NCI-H1436 treated with DMSO at 0.1 percent for 48 hours (cell line): ENCODE results near the gene CLDN25.
"Not testable (repeated sequence)": the region's sequence is repeated elsewhere in the genome, so short reads cannot be mapped to it uniquely, and the experiment has no call there.

Experiments used
- DNase-seq: peaks from one replicate; lab custom pipeline; 2025; lab: John Stamatoyannopoulos, UW

CLDN25 gene

DNA sequence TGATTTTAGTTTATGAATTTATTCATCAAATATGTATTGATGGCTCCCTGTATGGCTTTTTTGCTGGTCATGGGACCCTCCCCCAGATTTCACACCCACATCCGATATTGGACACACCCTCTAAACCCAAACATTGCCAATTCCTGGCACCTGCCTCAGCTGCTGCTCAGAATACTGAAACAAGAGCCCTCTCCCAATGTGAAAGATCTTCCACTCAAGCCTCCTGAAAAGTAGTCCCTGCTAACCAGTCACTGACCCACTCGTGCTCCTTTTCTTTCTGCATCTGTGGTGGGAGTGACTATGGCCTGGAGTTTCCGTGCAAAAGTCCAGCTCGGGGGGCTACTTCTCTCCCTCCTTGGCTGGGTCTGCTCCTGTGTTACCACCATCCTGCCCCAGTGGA lies at the start of gene CLDN25:
Gene CLDN25 (plus strand): TSS at position 301 of the 400 bp plus-strand sequence. CDS start 0 bp downstream, at position 301.
- DNase-seq = no peak

DNA sequence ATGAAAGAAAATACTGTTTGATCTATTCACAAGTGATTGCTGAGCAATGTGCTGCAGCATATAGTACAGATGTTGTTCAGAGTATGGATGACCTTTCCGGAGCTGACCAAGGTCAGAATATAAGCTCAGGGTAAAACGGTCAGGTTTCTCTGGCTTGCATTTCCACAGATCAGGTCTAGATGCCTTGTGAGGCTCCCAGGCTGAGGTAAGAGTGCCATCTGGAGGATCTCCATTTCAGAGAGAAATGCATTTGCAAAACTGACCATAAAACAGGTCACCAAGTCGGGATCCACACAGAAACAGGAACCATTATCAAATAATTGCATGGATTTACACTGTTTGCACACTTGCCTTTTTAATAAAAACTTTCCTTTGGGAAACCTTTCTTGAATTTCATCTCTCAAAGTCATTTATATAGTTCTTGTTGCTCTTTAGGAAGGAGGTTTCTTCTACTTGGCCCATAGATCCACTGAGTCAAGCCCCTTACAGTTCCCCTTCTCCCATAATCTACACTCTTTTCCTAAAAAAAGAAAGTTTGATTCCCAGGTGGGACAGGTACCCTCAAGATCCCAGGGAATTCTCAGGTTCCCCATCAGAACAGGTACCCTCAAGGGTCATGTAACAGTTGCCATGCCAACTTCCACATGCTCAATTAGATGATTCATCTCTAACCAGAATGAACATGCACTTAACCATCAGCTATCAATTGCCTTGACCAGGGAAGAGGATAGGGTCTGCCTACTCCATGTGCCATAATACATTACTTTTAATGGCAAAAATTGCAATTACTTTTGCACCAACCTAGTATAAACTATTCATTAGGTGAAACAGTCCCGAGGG lies 48.5 kb upstream of the CLDN25 start:
- DNase-seq = no peak

DNA sequence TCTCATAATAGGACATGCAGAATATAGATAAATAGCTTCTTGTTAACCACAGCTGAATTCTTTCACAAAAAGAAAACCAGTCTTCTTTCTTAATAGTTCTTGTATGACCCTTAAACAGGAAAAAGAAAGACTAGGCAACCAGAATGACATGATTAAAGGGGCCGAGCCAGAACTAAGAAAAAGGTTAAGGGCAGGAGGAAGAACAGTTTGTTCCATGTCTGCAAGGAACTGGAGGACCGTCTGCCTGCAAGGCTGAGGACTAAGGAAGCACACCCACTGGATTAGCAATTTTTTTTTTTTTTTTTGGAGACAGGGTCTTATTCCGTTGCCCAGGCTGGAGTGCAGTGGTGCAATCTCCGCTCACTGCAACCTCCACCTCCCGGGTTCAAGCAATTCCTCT lies 47.5 kb upstream of the CLDN25 start:
- no peak for DNase-seq

DNA sequence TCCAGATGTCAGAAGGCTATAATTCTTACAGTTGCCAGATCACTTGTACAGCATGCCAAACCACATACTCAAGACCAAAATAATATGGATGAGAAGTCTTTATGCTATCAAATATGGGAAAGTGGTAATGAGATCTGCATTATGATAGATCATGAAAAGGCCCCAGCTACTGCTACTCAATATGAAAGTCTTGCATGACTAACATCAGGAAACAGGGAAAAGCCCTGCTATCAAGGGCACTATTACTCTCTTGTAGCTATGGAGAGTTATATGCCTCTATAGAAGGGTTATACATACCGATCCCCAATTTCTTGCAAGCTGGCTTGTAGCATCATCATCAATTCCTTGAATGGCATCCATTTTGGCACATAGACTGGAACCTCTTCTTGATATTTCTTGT lies 43.3 kb upstream of the CLDN25 start:
- no peak for DNase-seq

DNA sequence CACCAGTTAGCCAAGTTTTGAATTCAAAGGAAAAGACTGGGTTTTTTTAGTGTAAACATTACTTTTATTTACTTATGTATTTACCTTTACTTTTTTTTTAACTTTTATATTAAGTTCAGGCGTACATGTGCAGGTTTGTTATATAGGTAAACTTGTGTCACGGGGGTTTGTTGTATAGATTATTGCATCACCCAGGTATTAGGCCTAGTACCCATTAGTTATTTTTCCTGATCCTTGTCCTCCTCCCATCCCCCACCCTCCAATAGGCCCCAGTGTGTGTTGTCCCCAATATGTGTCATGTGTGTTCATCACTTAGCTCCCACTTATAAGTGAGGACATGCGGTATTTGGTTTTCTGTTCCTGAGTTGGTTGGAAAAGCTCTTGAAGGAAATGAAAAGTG lies 26.7 kb upstream of the CLDN25 start:
- DNase-seq = no peak

DNA sequence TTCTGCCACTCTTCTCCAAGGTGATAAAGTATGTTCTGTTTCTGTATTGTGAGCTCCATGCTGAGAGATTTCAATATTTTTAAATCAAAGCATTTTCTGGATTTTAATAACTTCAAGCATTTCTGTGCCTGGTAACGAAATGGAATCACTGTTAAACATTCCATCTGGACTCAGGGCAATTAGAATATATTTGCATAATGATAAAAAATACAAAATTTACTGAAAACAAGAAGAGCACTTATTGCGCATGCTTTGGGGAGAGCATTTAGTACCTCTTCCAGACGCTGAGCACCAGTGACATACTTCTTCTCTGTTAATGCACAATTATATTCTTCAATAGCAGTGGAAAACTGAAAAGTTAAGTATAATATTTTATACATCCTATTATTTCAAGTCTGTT lies 19.4 kb upstream of the CLDN25 start:
- no peak for DNase-seq

DNA sequence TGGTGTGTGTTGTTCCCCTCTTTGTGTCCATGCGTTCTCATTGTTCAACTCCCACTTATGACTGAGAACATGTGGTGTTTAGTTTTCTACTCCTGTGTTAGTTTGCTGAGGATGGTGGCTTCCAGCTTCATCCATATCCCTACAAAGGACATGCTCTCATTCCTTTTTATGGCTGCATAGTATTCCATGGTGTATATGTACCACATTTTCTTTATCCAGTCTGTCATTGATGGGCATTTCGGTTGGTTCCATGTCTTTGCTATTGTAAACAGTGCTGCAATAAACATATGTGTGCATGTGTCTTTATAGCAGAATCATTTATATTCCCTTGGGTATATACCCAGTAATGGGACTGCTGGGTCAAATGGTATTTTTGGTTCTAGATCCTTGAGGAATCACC lies 16.6 kb upstream of the CLDN25 start:
- DNase-seq = not testable (repeated sequence)

DNA sequence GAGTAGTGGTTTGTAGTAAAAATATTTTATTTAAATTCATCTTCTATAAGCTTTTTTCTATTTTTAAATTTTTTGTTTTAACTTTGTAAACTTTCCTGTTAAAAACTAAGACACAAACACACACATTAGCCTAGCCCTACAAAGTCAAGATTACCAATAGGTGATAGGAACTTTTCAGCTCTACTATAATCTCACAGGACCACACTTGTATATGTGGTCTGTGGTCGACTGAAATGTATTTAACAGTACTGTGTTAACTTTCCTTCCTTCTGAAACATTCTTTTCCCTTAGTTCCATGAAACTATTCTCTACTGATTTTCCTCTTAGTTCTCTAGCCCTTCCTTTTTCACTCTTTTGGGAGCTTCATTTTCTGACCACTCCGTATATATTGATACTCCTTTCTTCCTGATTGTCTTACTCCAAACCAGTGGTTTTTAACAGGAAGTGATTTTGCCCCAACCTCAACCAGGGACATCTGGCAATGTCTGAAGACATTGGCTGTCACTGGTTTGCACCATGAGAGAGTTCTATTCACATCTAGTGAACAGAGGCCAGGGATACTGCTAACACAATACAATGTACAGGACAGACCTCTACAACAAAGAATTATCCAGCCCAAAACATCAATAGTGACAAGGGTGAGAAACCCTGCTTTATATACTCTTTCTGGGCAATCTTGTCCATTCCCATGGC lies 14.9 kb upstream of the CLDN25 start:
- DNase-seq = no peak

DNA sequence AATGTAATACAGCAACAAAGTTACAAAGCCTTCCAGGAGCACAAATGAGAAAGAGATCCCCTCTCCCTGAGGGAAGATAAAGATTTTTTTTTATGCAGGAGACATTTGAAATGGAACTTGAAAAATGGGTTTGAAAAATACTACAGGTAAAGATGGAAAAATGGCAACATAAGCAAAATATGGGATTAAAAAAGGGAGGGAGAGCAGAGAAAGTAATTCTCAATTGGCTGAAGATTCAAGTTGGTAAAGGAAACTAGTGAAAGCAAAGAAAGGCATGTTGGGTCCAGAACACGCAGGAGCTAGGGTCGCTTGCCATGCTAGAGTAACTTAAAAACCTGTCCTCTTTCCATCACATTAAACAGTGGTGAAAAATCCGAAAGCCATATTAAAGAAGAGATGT lies 7.6 kb upstream of the CLDN25 start:
- no peak for DNase-seq

DNA sequence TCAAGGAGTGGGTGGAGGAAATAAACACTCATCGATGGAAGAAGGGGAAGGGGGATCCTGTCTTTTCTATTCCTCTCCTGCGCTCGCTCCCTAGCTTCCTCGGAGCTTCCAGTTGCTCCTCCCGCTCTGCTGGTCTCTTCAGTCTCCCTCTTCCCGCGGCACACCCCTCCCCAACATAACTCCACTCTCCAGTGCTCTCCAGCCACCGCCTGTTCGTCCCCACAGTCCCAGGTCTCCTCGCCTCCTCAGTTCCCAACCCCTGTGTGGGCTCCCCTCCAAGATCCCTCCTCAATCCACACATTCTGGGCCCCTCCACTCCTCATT lies 6.5 kb upstream of the CLDN25 start:
- DNase-seq = no peak

DNA sequence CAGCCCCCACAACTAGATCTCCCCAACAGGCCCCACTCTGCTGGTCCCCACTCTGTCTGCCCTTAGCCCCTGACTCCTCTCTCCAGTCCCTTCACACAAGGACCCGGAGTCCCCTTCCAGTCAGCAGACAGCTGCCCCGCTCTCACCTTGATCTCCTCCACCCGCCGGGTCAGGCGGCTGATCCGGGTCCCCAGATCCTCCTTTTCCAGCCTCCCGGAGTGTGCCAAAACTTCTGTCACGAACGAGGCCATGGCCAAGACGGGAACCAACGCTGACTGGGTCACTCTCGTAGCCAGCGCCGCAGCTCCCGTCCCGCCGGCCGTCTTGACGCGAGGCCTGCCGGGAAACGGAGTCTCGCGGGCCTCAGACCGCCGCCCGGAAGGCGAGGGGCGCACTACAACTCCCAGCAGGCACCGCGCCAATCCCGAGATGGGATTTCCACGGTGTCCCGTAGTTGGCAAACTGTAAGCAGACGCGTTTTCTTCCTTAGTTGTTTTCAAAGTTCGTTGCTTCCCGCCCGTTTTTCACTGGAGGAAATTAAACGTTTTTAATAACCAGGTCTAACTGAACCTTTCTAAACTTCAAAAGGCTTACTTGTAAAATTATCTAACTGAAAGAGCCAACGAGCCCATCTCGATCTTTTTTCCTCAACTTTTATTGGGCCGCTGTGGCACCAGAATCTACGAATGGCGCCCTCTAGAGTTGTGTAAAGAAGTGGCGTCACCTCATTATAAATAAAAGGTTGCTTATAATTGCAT lies 6.0 kb upstream of the CLDN25 start, which contains the start of gene ZW10:
Gene ZW10 (minus strand): TSS at position 277 of the 758 bp plus-strand sequence. CDS start 26 bp downstream, at position 251.
- peak; percentile 72 for DNase-seq

DNA sequence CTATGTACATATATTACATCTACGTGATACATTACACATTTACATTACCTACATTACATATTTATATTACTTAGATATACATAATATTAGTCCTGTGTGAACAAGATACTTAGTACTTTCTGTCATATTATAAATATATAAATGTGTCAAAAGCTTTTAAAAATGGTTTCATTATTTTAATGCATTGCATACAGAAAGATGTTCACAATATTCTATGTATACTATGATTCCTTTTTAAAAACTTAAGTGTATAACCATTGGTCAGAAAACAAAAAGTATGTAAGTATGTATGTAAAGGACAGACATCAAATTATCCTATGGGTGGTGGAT lies 5.5 kb upstream of the CLDN25 start:
- DNase-seq = no peak

DNA sequence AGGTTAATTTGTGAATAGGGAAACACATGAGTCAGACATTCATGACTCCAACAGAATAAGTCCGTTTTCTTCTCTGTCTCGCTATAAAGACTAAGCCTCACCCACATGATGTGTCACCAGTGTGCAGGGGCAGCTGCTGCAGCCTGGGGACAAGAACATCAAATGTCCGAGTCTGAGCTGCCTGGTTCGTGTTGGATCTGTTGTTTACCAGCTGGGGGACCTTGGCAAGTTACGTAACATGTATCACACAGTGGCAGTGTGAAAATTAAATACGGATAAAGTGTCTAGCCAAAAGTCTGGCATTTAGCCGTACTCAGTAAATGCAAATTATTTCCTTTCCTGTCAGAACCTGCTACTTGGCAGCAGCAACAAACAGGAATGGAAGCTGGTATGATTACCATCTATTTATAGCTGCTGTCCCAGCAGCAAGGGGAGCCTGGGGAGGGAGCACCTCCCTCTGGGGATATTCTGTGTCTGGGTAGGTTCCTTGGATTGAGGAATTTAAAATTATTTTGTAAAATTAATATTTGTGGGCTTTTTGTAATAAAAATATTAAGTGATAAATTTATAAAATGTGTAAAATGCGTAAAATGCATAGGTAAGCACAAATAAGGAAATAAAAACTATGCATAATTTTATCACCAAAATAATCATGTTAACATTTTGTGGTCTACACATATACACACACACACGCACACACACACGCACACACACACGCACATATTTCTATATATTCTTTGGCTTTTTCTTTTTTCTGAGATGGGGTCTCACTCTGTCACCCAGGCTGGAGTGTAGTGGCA lies 1.3 kb upstream of the CLDN25 start:
- DNase-seq = no peak

DNA sequence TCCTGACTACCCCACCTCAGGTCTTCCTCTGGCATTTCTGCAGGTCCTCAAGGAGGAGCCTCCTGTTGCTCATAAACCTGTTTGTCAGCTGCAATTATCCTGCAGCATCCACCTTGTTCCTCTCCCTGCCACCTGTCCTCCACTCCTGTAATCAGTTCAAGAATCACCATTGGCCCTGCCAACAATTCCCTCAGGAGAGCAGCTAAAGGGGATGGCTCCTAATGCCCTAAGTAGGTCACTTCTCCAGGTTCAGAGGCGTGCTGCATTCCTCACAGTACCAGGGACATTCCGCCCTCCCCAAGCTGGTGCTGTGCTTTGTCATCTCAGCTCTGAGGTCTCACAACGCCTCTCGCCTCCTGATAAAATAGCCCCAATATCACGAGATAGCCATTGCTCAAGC lies 2.1 kb downstream of the CLDN25 start:
- no peak for DNase-seq

DNA sequence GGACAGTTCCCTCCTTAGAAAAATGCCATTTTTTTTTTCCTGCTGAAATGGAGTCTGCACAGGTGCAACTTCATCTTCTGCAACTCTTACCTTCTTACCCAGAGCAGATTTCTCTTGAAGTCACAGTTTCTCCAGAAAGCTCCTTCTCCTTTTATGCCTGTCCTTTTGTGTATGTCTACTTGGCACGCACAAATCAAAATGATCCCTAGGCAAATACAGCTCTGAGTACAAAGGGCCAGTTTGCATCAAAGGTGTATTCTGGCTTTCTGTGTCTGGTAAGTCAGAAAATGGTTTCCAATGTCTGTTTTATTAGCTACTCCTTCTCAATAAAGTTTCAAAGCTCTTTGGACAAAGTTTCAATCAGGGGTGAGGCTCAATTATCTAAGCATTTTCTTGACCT lies 2.5 kb downstream of the CLDN25 start:
- no peak for DNase-seq

DNA sequence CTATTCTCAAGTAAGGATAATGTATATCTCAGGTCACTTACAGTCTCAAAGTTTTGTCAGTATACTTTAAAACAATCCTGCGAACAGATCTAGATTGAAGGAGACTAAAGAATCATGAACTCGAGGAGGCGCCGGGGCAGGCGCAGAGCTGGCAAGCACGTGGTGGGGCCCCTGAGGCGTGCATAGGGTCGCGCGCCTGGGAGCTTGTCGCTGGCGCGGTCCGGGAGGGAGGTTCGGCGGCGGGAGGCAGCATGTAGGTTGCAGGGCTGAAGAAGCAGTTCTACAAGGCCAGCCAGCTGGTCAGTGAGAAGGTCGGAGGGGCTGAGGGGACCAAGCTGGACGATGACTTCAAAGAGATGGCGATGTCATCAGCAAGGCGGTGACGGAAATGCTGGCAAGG lies 9.4 kb downstream of the CLDN25 start:
- not testable (repeated sequence) for DNase-seq

DNA sequence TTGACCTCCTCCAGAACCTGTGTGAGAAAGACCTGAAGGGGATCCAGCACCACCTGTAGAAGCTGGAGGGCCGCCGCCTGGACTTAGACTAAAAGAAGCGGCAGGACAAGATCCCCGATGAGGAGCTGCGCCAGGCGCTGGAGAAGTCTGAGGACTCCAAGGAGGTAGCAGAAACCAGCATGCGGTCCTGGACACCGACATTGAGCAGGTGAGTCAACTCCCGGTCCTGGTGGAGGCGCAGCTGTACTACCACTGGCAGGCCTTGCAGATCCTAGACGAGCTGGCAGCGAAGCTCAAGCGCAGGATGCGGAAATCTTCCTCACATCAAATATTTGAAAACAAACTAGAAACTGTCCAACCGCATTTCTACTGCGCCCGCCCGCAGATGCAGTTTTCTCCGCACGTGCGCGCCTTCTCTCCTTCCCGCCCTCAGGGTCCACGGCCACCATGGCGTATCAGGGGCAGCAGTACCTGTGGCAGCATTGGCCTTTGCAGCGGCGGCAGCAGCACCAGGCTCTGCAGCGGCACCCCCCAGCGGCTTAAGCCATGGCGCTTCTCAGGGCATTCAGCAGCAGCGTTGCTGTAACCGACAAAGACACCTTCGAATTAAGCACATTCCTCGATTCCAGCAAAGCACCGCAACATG lies 10.2 kb downstream of the CLDN25 start:
- DNase-seq = no peak

DNA sequence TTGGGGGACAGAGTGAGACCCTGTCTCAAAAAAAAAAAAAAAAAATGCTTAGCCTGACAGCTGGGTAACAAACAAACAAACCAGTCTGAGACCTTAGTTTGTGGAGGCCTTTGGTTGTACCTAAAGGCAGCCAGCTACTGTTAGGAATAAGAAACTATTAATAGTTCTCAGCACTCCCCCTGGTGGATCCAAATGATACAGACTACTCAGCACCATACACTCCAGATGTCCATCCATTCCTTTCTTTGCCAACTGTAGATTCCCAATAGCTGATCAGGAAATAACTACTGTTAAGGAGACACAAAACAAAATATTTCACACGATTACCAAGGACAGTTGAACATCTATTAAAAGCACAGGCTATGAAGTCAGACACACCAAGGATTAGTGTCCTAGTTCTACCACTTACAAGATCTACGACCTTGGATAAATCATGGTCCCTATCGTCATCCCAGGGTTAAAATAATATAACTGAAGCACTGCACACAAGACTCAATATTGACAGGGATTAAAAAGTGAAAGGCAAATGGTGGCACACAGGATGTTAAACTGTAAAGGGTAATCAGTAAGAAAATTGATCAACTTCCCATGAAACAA lies 17.2 kb downstream of the CLDN25 start:
- DNase-seq = no peak

DNA sequence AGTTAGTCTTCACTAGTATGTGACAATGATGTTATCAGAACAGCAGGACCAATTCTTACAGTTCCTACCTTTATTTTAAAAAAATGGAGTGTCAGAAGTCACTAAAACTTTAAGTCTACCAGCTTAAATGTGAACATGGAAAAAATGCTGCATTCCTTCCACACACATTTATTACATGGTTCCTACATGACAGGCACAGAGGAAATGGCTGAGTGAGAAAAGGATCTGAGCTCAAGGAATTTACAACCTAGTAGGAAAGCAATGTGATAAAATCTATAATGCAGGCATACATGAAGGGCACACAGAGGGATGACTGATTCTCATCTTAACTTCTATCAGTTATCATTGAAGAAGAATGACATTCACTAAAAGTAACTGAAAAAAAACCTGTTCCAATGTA lies 23.0 kb downstream of the CLDN25 start:
- DNase-seq = no peak

DNA sequence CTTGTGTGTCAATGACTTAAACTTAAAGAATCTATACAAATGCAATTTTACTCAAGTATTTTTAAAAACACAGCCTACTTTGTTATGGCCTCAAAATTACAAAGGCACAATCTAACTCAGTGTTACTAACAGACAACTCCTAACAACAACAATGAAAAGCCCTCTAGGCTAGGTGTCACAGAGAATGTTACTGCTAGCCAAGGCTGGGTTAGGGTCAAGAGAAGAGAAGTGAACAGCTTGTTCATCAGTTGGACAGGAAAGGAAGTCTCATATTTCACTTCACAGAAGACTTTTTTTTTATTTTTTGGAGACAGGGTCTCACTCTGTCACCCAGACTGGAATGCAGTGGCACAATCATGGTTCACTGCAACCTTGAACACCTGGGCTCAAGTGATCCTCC lies 26.0 kb downstream of the CLDN25 start:
- no peak for DNase-seq

DNA sequence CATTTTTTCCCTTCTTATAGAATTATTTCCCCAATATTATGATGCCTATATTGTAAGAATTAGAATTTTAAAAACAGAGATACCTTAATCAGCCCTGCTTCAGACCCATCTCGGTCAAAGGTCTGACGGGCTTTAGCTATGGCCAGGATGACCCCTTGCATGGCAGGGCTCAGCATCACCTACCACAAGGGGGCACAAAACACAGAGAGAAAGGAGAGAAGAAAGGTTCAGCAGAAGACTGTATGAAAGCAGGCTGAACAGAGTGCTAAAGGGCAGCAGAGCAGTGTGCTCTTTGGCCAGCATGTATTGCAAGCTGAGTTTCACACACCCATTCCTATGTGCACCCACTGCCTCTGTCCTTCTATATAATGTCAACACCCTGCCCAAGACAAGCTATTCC lies 26.8 kb downstream of the CLDN25 start:
- DNase-seq = no peak
